D721Med (cell line): ENCODE results near the gene GRWD1.
A peak's percentile ranks its signal among the peaks of the same experiment; 100 is the strongest.

ENCODE experiments used
- DNase-seq: peaks from one replicate; pipeline ENCODE4 v3.0.0; 2011; ENCODE audit warnings: low spot score; ENCODE audit not compliant: insufficient read length
- FAIRE-seq: peaks from 2 replicates; lab custom pipeline; 2011; peaks lifted over from hg19 to GRCh38; lab: Jason Lieb, UNC
- TF ChIP-seq, protein P1 (sequence below): IDR thresholded peaks from 2 replicates; pipeline ENCODE4 v1.5.1; 2012; ENCODE audit warnings: mild to moderate bottlenecking, control low read depth; ENCODE audit not compliant: insufficient read depth; ENCODE audit errors: missing control alignments

The GRWD1 gene

DNA sequence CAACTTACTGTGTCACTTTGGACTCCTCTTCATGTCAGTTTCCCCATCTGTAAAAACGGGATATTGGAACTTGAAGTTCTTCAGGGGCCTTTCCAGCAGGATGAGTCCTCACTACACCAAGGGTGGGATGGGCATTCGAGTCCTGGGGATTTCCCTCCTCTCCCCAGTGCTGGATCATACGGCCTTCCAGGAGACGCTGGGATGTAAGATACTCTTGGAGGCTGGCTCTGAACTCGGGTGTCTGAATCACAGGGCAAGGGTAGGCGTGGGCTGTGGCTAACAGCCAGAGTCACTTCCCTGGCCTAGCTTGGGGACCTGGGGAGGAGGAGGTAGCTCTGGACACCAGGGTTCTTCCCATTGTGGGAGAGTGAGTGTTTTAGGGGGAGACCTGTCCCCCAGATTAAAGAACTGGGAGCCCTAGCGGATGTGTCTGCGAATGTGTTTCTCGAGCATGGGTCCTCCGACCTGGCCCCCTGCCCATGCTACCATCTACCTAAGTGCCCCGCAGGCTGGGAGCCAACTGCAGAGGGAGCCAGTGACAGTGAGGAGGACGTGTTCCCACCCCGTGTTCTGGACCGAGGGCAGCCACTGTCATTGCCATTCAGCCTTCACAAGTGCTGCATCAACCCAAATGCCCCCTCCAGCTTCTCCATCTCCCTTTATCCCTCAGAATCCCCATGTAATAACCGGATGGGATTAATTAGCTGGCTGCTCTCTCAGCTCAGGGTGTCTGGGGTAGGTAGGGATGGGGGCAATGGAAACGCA is 21.0 kb downstream of the GRWD1 start:
- FAIRE-seq, result no peak
- TF ChIP-seq, protein P1, sequence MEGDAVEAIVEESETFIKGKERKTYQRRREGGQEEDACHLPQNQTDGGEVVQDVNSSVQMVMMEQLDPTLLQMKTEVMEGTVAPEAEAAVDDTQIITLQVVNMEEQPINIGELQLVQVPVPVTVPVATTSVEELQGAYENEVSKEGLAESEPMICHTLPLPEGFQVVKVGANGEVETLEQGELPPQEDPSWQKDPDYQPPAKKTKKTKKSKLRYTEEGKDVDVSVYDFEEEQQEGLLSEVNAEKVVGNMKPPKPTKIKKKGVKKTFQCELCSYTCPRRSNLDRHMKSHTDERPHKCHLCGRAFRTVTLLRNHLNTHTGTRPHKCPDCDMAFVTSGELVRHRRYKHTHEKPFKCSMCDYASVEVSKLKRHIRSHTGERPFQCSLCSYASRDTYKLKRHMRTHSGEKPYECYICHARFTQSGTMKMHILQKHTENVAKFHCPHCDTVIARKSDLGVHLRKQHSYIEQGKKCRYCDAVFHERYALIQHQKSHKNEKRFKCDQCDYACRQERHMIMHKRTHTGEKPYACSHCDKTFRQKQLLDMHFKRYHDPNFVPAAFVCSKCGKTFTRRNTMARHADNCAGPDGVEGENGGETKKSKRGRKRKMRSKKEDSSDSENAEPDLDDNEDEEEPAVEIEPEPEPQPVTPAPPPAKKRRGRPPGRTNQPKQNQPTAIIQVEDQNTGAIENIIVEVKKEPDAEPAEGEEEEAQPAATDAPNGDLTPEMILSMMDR, result no peak
- DNase-seq, result peak; percentile 86

DNA sequence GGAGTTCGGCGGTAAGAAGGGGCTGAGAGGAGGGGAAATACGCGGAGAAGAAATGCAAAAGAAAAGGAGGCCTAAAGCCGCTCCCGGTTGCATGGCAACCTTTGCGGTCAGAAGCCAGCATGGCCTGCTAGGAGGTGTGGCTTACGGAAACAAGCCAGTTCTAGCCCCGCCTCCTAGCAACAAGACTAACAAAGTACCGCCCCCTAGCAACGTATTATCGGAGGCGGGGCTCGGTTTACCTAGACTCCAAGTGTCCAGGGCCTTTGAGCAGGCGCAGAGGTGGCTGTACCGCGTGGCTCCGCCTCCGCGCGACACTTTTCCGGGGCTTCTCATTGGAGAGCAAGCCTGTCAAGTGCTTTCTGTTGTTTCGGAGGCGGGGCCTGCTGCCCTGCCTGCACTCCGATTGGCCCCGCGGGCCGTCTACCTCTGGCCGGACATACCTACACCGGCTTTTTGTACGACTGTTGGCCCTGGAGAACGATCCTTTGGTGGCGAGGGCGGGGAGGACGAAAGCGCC is 23.0 kb downstream of the GRWD1 start:
- TF ChIP-seq, protein P1, result no peak
- DNase-seq (no peak), FAIRE-seq (peak; percentile 68)

DNA sequence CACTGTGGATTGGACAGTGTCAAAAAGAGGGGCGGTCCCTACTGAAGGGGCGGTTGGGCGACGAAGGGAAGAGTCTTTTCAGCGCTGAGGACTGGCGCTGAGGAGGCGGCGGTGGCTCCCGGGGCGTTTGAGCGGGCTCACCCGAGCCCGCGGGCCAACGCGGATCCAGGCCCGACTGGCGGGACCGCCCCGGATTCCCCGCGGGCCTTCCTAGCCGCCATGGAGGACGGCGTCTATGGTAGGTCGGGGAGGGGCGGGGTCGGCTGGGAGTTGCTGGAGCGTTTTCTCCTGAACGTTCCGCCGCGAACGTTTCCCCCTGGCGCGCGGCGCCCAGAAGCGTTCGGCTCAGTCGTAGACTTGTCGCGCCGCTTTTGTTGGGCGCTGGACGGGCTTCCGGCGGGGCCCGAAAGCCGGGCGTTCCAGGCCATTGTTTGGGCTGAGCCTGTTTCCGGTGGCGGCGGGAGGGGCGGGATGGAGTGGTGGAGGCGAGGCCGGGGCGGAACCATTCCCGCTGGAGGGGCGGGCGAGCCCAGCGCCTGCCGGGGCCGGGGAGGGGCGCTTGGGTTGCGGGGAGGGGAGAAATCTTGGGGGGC is 23.6 kb downstream of the GRWD1 start, which contains the start of gene CYTH2:
CYTH2 (plus strand) TSS at position 81 of the 593 bp plus-strand sequence; CDS start at position 220, 139 bp downstream.
- TF ChIP-seq, protein P1, result no peak
- no peak for FAIRE-seq

DNA sequence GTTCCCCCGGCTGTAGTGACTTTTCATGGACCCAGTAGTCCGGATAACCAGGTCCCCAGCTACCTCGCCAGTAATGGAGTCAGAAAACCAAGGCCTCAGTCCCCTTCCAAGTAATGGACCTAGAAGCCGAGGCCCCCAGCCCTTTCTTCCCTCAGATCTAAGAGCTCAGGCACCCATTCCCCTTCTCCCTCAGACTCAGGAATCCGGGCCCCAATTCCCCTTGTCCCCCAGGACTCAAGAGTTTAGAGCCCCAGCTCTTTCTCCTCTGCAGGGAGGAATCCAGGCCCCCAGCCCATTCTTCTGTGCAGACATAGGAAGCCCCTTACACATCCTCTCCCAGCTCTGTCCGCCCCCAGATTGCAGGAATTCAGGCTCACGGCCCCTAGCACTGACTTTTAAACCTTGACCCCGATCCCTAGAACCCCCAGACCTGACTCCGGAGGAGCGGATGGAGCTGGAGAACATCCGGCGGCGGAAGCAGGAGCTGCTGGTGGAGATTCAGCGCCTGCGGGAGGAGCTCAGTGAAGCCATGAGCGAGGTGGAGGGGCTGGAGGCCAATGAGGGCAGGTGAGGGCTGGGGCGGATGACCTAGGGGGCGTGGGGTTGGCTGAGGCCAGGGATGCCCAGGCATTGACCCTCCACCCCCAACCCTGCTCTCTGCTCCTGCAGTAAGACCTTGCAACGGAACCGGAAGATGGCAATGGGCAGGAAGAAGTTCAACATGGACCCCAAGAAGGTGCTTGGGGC is 24.3 kb downstream of the GRWD1 start:
- TF ChIP-seq, protein P1, result no peak
- no peak for DNase-seq
- no peak for FAIRE-seq

More for the DNA sequence above, 23.6 kb downstream of the GRWD1 start, which contains the start of gene CYTH2:
- DNase-seq, result no peak

DNA sequence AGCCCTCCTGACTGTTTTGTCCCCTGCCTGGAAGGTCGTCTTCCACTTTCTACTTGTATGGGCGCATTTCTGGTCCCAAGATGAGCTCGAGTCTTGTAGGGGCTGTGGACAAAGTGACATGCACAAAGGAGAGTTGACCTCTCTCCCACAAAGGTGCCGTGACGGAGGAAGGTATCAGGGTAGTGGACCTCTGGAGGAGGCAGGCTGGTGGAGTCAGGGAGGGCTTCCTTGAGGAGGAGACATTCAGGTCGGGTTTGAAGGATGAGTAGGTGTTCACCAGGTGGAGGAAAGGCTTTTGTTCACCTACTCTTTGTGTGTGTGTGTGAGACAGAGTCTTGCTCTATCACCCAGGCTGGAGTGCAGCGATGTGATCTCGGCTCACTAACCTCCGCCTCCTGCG is 25.1 kb downstream of the GRWD1 start:
- no peak for DNase-seq
- TF ChIP-seq, protein P1, result no peak
- FAIRE-seq, result no peak

DNA sequence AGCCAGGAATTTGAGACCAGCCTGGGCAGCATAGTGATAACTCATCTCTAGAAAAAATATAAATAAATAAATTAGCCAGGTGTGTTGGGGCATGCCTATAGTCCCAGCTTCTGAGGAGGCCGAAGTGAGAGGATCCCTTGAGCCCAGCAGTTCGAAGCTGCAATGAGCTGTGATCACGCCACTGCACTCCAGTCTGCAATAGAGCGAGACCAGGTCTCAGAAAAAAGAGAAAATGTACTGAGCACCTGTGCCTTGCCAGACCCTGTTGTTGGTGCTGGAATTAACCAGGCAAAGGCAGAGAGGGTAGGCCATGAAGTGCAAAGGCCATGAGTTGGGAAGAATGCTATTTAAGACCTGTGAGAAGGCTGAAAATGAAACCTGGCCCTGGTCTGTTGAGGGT is 26.1 kb downstream of the GRWD1 start:
- TF ChIP-seq, protein P1, result no peak
- DNase-seq, result no peak
- no peak for FAIRE-seq
